Vagina (tissue), 2 donors: ENCODE measurements around the gene KCTD6.

Experiments used
- POLR2A ChIP-seq, 2 donors: fragments of 450-650 bp; IDR thresholded peaks; one replicate each; pipeline ENCODE4 v1.6.1; 2017; ENCODE audit warnings: antibody characterized with exemption in 2 of 2, mild to moderate bottlenecking in 2 of 2, moderate library complexity in 2 of 2
- POLR2AphosphoS5 ChIP-seq, 2 donors: sonication (generic); formaldehyde crosslinking; IDR thresholded peaks; one replicate each; pipeline ENCODE4 v1.9.0; 2017; ENCODE audit warnings: antibody characterized with exemption in 2 of 2, mild to moderate bottlenecking in 2 of 2, low read depth in 1 of 2; ENCODE audit not compliant: insufficient read depth in 1 of 2
- TF ChIP-seq, protein P1 (sequence below), 3 experiments: fragments of 450-650 bp in 2 of 3; fragments of 200-600 bp in 1 of 3; sonication (generic) in 1 of 3; IDR thresholded peaks; one replicate each; pipeline ENCODE4 v1.5.1; 2017 to 2019; ENCODE audit warnings: antibody characterized with exemption in 3 of 3, mild to moderate bottlenecking in 2 of 3, moderate library complexity in 2 of 3

DNA sequence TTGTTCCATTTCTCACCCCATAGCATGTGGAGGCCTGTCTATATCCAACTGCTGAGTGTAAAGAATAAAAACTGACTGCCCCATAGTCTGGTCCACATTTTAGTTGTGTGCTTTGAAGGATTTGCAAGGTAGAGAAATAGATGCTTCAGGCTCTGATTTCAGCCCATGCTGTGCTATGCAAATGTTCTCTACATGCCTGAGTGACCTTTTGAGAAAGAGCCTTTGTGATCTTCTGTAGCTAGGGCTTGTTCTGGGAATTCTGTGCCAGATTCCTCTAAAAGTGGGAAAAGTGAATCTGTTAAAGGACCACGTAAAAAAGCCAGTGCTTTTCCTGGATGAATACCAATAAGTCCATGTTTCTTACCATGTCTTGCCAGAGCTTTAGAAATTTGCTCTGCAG, 5.2 kb downstream of the KCTD6 start:
- TF ChIP-seq, protein P1, sequence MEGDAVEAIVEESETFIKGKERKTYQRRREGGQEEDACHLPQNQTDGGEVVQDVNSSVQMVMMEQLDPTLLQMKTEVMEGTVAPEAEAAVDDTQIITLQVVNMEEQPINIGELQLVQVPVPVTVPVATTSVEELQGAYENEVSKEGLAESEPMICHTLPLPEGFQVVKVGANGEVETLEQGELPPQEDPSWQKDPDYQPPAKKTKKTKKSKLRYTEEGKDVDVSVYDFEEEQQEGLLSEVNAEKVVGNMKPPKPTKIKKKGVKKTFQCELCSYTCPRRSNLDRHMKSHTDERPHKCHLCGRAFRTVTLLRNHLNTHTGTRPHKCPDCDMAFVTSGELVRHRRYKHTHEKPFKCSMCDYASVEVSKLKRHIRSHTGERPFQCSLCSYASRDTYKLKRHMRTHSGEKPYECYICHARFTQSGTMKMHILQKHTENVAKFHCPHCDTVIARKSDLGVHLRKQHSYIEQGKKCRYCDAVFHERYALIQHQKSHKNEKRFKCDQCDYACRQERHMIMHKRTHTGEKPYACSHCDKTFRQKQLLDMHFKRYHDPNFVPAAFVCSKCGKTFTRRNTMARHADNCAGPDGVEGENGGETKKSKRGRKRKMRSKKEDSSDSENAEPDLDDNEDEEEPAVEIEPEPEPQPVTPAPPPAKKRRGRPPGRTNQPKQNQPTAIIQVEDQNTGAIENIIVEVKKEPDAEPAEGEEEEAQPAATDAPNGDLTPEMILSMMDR (IDR thresholded peaks at IDR 0.05) = no peak
- TF ChIP-seq POLR2A (IDR thresholded peaks at IDR 0.05) (no peak), POLR2AphosphoS5 (IDR thresholded peaks at IDR 0.05; ENCODE audit: insufficient read depth in 1 of 2, low read depth in 1 of 2) (no peak)
